ENCODE data around the gene IRAK2. TPM values are rescaled to one million over a fixed set of nuclear protein-coding genes. Genes with fewer than 3 reads are reported as not detected.
"Not testable (repeated sequence)": the region's sequence is repeated elsewhere in the genome, so short reads cannot be mapped to it uniquely, and the experiment has no call there.

Gene IRAK2
- total RNA-seq, 1 donor from 2014 or later = 0.20 TPM

GRCh38 chr3:10119376-10119775, 45.3 kb upstream of the IRAK2 start:
- H3K4me3 Mint-ChIP-seq (ENCODE audit: unreplicated experiment) = no peak overlapping the region
- H3K36me3 Mint-ChIP-seq (ENCODE audit: unreplicated experiment) = no peaks in the 10 kb centered on the region
- H3K27me3 Mint-ChIP-seq (ENCODE audit: unreplicated experiment) = peaks cover 2% of the 10 kb centered on the region
- no peak for TF ChIP-seq CTCF (IDR thresholded peaks at IDR 0.05; ENCODE audit: partially characterized antibody, unreplicated experiment)
- H3K9me3 Mint-ChIP-seq (ENCODE audit: unreplicated experiment) = peaks cover 6% of the 10 kb centered on the region
- H3K4me1 Mint-ChIP-seq (ENCODE audit: low read depth, unreplicated experiment) = peaks cover 5% of the 10 kb centered on the region
- no peak for DNase-seq
- no peak overlapping the region for H3K27ac Mint-ChIP-seq (ENCODE audit: unreplicated experiment)

- no peak for DNase-seq
- TF ChIP-seq CTCF (IDR thresholded peaks at IDR 0.05; ENCODE audit: partially characterized antibody, unreplicated experiment) = no peak
- Mint-ChIP-seq H3K27ac (ENCODE audit: unreplicated experiment) (no peak overlapping the region), H3K4me1 (ENCODE audit: low read depth, unreplicated experiment) (peaks cover 5% of the 10 kb centered on the region), H3K27me3 (ENCODE audit: unreplicated experiment) (peaks cover 2% of the 10 kb centered on the region), H3K4me3 (ENCODE audit: unreplicated experiment) (no peak overlapping the region), H3K9me3 (ENCODE audit: unreplicated experiment) (peaks cover 4% of the 10 kb centered on the region), H3K36me3 (ENCODE audit: unreplicated experiment) (no peaks in the 10 kb centered on the region)
Observed at GRCh38 chr3:10121064-10121463, 43.7 kb upstream of the IRAK2 start.

- Mint-ChIP-seq H3K9me3 (ENCODE audit: unreplicated experiment) (peaks cover 4% of the 10 kb centered on the region), H3K27ac (ENCODE audit: unreplicated experiment) (no peak overlapping the region), H3K36me3 (ENCODE audit: unreplicated experiment) (peaks cover 8% of the 10 kb centered on the region), H3K4me1 (ENCODE audit: low read depth, unreplicated experiment) (no peaks in the 10 kb centered on the region), H3K27me3 (ENCODE audit: unreplicated experiment) (no peaks in the 10 kb centered on the region), H3K4me3 (ENCODE audit: unreplicated experiment) (no peak overlapping the region)
- no peak for DNase-seq
- TF ChIP-seq CTCF (IDR thresholded peaks at IDR 0.05; ENCODE audit: partially characterized antibody, unreplicated experiment) = no peak
Observed at GRCh38 chr3:10122724-10123123, 42.0 kb upstream of the IRAK2 start.

GRCh38 chr3:10135872-10136271, 28.8 kb upstream of the IRAK2 start:
- H3K4me3 Mint-ChIP-seq (ENCODE audit: unreplicated experiment); H3K27ac Mint-ChIP-seq (ENCODE audit: unreplicated experiment); H3K27me3 Mint-ChIP-seq (ENCODE audit: unreplicated experiment); H3K36me3 Mint-ChIP-seq (ENCODE audit: unreplicated experiment); DNase-seq; H3K4me1 Mint-ChIP-seq (ENCODE audit: low read depth, unreplicated experiment); H3K9me3 Mint-ChIP-seq (ENCODE audit: unreplicated experiment): not testable (repeated sequence)

- no peak overlapping the region for H3K4me3 Mint-ChIP-seq (ENCODE audit: unreplicated experiment)
- no peak overlapping the region for H3K27ac Mint-ChIP-seq (ENCODE audit: unreplicated experiment)
- peaks cover 5% of the 10 kb centered on the region for H3K27me3 Mint-ChIP-seq (ENCODE audit: unreplicated experiment)
- no peak for DNase-seq
- H3K9me3 Mint-ChIP-seq (ENCODE audit: unreplicated experiment) = peaks cover 4% of the 10 kb centered on the region
- no peaks in the 10 kb centered on the region for H3K4me1 Mint-ChIP-seq (ENCODE audit: low read depth, unreplicated experiment)
- TF ChIP-seq CTCF (IDR thresholded peaks at IDR 0.05; ENCODE audit: partially characterized antibody, unreplicated experiment) = no peak
- no peaks in the 10 kb centered on the region for H3K36me3 Mint-ChIP-seq (ENCODE audit: unreplicated experiment)
Observed at GRCh38 chr3:10136426-10137005, 28.2 kb upstream of the IRAK2 start.

Measured in glutamatergic neuron (in vitro differentiated cells).